GM12801 (cell line): ENCODE data around the gene SCLT1.

Experiments
- CTCF ChIP-seq: IDR thresholded peaks from one replicate; pipeline ENCODE4 v1.5.1; 2011; ENCODE audit warnings: control low read depth; ENCODE audit not compliant: insufficient read length; ENCODE audit errors: extremely low read depth

The SCLT1 gene

GRCh38 chr4:129113919-129114318 lies 20.6 kb upstream of the SCLT1 start:
- TF ChIP-seq CTCF = no peak

- no peak for TF ChIP-seq CTCF
Measured at GRCh38 chr4:129113434-129113833, 20.1 kb upstream of the SCLT1 start.

GRCh38 chr4:129111919-129112318 lies 18.6 kb upstream of the SCLT1 start:
- no peak for TF ChIP-seq CTCF

- TF ChIP-seq CTCF = no peak
Measured at GRCh38 chr4:129110931-129111330, 17.6 kb upstream of the SCLT1 start.

- no peak for TF ChIP-seq CTCF
Measured at GRCh38 chr4:129109965-129110824, 16.9 kb upstream of the SCLT1 start.

- no peak for TF ChIP-seq CTCF
Measured at GRCh38 chr4:129098531-129099001, 5.2 kb upstream of the SCLT1 start.

GRCh38 chr4:129095811-129096454 lies 2.6 kb upstream of the SCLT1 start, which contains the start of gene C4orf33:
Gene C4orf33 (plus strand): TSS chr4:129096152. CDS start chr4:129102611, 6,459 bp downstream.
- TF ChIP-seq CTCF = no peak
